IPS-18a (cell line): ENCODE measurements around the gene PACRG.

Experiments used
- H3K27ac ChIP-seq: one replicate; pipeline ENCODE4 v1.5.1; 2013; ENCODE audit warnings: low read length
- H3K27me3 ChIP-seq: one replicate; pipeline ENCODE4 v1.6.1; 2013; ENCODE audit warnings: mild to moderate bottlenecking, low read length; ENCODE audit not compliant: control insufficient read depth, insufficient read depth
- H3K36me3 ChIP-seq: one replicate; pipeline ENCODE4 v1.6.1; 2013; ENCODE audit warnings: low read depth, low read length; ENCODE audit not compliant: control insufficient read depth
- H3K4me1 ChIP-seq: one replicate; pipeline ENCODE4 v1.6.1; 2013; ENCODE audit warnings: low read depth, low read length; ENCODE audit not compliant: control insufficient read depth
- H3K4me3 ChIP-seq: one replicate; pipeline ENCODE4 v1.5.1; 2013; ENCODE audit warnings: low read length
- H3K9ac ChIP-seq: one replicate; pipeline ENCODE4 v1.6.1; 2013; ENCODE audit warnings: mild to moderate bottlenecking, low read length, moderate library complexity
- H3K9me3 ChIP-seq: one replicate; pipeline ENCODE4 v1.6.1; 2013; ENCODE audit warnings: low read depth, low read length; ENCODE audit not compliant: control insufficient read depth

Gene PACRG

DNA sequence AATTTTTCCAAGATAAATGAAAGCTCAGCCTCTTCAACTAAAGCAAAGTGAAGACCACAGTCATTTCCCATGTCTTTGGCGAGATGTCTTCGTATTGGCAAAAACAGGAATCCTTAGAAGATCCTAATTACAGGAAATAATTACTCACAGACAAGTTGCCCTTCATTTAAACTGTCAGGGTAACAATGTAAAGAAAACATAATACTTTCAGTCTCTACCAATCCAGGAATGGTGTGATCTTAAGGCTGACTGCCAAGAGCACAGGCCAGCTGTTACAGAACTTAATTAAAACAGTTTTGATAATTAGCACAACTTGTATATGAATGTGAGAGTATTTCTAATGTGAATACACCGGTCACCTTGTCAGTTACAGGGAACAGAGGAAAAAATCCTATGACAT, 292.2 kb downstream of the PACRG start:
- H3K9ac ChIP-seq, result no peak overlapping the region
- no peaks in the 10 kb centered on the region for H3K36me3 ChIP-seq
- peaks cover 9% of the 10 kb centered on the region for H3K9me3 ChIP-seq
- H3K27ac ChIP-seq, result no peak overlapping the region
- H3K4me1 ChIP-seq, result no peaks in the 10 kb centered on the region
- H3K27me3 ChIP-seq, result no peaks in the 10 kb centered on the region
- no peak overlapping the region for H3K4me3 ChIP-seq

DNA sequence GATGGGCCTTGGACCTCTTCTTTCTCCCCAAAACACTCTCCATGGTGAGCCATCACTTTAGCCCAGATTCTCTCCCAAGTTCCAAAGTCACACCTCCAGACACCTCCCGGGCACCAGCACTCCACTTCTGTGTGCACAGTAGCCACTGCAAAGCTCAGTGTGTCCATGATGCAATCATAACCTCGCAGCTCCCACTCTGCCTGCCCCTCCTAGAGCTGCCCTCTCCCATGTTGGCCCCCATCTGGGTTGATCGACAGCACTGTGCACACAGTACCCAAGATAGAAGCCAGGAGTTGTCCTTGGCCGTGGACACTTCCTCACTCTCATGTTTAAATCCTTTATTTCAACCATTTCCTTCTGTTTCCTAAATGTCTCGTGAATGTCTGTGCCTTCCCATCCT, 293.3 kb downstream of the PACRG start:
- Histone ChIP-seq H3K27me3 (no peaks in the 10 kb centered on the region), H3K36me3 (no peaks in the 10 kb centered on the region), H3K27ac (no peak overlapping the region), H3K9ac (no peak overlapping the region), H3K4me1 (no peaks in the 10 kb centered on the region), H3K9me3 (peaks cover 9% of the 10 kb centered on the region), H3K4me3 (no peak overlapping the region)

DNA sequence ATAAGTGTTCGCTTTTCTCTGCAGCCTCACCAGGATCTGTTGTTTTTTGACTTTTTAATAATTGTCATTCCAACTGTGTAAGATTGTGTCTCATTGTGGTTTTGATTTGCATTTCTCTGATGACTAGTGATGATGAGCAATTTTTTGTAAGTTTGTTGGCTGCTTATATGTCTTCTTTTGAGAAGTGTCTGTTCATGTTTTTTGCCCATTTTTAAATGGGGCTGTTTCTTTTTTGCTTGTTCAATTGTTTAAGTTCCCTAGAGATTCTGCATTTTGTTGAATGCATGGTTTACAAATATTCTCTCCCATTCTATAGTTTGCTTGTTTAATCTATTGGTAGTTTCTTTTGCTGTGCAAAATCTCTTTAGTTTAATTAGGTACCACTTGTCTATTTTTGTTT, 295.9 kb downstream of the PACRG start:
- Histone ChIP-seq H3K9me3 (peaks cover 9% of the 10 kb centered on the region), H3K36me3 (no peaks in the 10 kb centered on the region), H3K4me1 (no peaks in the 10 kb centered on the region), H3K9ac (no peak overlapping the region), H3K27me3 (no peaks in the 10 kb centered on the region), H3K4me3 (no peak overlapping the region), H3K27ac (no peak overlapping the region)

DNA sequence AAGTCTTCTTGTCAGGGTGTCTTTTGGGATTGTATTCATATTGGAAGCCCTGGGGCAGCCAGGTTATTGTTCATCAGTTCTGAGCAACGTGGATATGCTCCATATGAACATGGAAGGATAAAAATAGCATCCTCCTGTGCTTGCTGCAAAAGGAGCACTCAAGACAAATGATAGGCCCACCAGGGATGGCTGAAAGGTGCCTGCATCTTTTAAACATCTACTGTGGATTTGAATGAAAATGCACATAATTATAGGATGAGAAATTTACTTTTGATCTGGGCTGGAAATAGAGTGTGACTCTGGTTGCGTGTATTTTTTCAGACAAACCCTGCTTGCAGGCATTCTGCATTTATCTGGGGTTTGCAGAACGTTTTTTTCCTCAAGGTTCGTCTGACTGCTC, 299.1 kb downstream of the PACRG start:
- no peaks in the 10 kb centered on the region for H3K4me1 ChIP-seq
- peaks cover 14% of the 10 kb centered on the region for H3K9me3 ChIP-seq
- no peaks in the 10 kb centered on the region for H3K27me3 ChIP-seq
- H3K27ac ChIP-seq, result no peak overlapping the region
- no peak overlapping the region for H3K4me3 ChIP-seq
- H3K9ac ChIP-seq, result no peak overlapping the region
- no peaks in the 10 kb centered on the region for H3K36me3 ChIP-seq

DNA sequence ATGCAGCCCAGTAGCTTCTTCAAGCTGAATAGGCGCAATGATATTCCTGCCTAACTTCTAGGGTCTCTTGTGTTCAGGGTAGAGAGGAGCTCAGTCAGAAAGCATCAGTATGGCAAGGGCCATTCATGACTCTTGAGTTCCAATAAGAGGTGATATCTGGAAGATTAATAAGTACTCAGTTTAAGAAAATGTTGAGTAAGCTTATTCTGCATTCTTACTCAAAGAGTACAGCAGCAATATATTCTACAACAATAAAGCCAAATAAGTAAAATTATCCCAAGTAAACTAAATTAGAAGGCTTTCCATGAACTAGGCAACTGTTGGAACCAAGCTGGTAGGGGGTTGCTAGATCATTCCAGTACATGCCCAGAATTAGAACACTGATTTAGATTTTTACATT, 303.2 kb downstream of the PACRG start:
- no peaks in the 10 kb centered on the region for H3K36me3 ChIP-seq
- no peaks in the 10 kb centered on the region for H3K4me1 ChIP-seq
- no peak overlapping the region for H3K9ac ChIP-seq
- no peak overlapping the region for H3K27ac ChIP-seq
- no peak overlapping the region for H3K4me3 ChIP-seq
- H3K9me3 ChIP-seq, result peaks cover 16% of the 10 kb centered on the region
- H3K27me3 ChIP-seq, result no peaks in the 10 kb centered on the region

DNA sequence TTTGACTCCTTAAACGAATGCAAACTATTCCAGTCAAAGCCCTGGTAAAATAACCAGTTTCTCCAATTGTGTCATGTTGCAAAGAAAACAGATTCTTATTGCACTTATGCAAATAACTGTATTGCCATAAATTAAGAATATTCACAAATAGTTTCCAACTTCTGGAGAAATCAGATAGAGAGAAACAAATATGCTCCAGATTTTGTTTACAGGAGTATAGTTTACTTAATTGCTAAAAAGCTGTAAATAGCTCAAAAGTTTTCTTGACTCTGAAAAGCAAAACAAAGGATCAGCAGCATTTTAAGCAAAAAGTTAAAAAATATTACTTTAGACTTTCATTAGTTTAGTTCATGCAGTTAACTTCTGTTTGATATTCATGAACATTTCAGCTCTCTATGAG, 304.2 kb downstream of the PACRG start:
- H3K4me3 ChIP-seq, result no peak overlapping the region
- peaks cover 16% of the 10 kb centered on the region for H3K9me3 ChIP-seq
- no peaks in the 10 kb centered on the region for H3K27me3 ChIP-seq
- no peak overlapping the region for H3K9ac ChIP-seq
- no peaks in the 10 kb centered on the region for H3K4me1 ChIP-seq
- no peak overlapping the region for H3K27ac ChIP-seq
- no peaks in the 10 kb centered on the region for H3K36me3 ChIP-seq

DNA sequence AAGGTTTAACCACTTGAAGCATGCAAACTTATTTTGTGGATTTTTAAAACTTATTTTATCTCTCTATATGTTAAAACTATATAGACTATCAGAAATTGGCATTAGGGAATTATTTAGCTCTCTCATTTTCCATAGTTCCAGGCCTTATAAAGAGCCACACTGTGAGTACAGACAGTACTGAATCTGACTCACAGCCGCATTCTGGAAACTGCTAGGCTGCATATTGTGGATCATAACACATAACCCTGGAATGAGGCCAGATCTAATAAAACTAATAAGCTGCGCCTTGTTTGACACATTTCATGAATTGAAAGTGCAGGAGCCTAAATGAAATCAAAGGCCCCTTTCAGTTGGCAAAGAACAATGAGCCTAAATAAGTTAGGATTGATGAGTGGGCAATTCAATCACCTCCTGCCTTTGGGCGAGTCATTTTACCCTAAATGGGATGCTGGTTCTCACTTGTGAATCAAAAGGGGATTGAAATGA, 308.4 kb downstream of the PACRG start:
- Histone ChIP-seq H3K9me3 (peaks cover 19% of the 10 kb centered on the region), H3K4me1 (no peaks in the 10 kb centered on the region), H3K9ac (no peak overlapping the region), H3K27ac (no peak overlapping the region), H3K27me3 (no peaks in the 10 kb centered on the region), H3K4me3 (no peak overlapping the region), H3K36me3 (no peaks in the 10 kb centered on the region)

DNA sequence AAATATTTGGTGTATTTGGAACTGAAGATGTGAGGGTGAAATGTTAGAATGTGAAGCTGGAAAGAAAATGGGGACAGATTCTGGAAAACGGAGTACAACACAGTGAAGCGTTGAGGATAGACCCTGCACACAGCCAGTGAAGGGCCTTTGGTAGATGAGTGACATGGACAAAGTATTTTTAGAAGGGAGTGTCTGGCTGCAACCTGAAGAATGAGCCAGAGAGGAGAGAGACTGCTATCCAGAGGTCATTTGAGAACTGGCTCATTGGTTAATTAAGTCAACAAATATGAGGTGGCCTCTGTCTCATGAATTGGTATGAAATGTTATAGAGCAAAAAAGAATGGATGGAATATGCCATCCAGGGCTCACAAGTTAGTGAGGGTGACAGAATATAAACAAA, 310.5 kb downstream of the PACRG start:
- Histone ChIP-seq H3K27me3 (no peaks in the 10 kb centered on the region), H3K9ac (no peak overlapping the region), H3K4me3 (no peak overlapping the region), H3K36me3 (no peaks in the 10 kb centered on the region), H3K4me1 (no peaks in the 10 kb centered on the region), H3K9me3 (peaks cover 4% of the 10 kb centered on the region), H3K27ac (no peak overlapping the region)

DNA sequence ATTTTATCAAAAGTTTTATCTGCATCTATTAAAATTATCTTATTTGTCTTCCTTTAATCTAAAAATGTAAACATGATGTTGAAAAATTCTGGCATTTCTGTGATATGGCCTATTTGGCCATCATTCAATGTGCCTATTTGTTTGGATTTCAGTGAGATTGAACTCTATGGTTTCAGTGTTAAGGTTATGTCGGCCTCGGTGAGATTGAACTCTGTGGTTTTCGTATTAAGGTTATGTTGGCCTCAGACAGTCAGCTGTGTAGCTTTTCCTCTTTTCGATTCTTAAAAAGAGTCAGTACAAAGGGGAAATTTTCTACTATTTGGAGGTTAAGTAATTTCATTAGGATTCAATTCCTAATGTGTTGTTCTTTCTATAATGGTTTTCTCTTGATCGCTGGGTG, 320.6 kb downstream of the PACRG start:
- no peaks in the 10 kb centered on the region for H3K36me3 ChIP-seq
- H3K27me3 ChIP-seq, result no peaks in the 10 kb centered on the region
- H3K27ac ChIP-seq, result no peak overlapping the region
- no peak overlapping the region for H3K9ac ChIP-seq
- H3K4me3 ChIP-seq, result no peak overlapping the region
- no peaks in the 10 kb centered on the region for H3K9me3 ChIP-seq
- H3K4me1 ChIP-seq, result no peaks in the 10 kb centered on the region

DNA sequence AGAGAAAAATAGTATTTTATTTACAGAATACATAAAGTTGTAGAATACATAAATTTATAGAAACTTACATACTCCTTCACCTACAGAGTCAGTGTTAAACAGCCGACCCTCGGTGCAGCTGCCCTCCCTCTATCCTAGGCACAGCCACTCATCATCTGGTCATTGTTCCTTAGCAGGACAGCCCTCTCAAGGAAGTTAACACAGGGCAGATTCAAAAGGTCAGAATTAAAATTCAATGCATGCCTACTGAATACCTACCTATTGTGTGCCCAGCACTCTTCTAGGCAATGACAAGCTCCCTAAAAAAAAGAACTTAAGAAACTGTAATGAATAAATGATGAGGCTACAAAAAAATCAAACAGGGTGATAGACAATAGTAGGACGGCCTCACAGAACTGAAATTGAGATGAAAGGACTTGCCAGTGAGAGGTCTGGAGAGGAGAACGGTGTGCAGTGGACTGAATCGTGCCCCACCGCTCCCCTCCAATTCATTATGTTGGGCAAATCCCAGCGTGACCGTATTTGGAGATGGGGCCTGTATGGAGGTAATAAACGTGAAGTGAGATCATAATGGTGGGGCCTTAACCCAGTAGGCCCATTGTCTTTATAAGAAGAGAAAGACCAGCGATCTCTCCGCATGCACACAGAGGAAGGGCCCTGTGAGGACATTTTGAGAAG, 326.0 kb downstream of the PACRG start:
- H3K36me3 ChIP-seq, result no peaks in the 10 kb centered on the region
- H3K4me1 ChIP-seq, result no peaks in the 10 kb centered on the region
- H3K27ac ChIP-seq, result no peak overlapping the region
- H3K9ac ChIP-seq, result no peak overlapping the region
- no peaks in the 10 kb centered on the region for H3K9me3 ChIP-seq
- no peaks in the 10 kb centered on the region for H3K27me3 ChIP-seq
- no peak overlapping the region for H3K4me3 ChIP-seq

DNA sequence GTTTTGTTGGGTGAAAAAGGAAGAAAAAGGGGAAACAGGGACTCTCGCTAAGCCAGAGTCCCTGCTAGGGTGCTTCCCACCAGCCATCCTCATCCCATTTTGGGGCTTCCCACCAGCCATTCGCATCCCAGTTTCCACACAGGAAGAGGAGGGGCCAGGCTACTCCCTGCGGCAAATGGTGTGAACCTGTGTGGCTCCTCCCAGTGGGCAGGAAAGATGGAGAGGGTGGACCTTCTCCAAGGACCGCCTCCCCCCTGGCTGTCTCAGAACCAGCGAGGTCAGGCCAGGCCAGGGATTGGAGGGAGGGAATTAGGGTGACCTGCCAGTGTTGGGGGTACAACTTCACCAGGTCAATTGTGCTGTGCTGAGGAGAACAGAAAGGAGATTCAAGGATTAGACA, 326.9 kb downstream of the PACRG start:
- Histone ChIP-seq H3K4me1 (no peaks in the 10 kb centered on the region), H3K27ac (no peak overlapping the region), H3K27me3 (no peaks in the 10 kb centered on the region), H3K9ac (no peak overlapping the region), H3K9me3 (peaks cover 3% of the 10 kb centered on the region), H3K36me3 (no peaks in the 10 kb centered on the region), H3K4me3 (no peak overlapping the region)

DNA sequence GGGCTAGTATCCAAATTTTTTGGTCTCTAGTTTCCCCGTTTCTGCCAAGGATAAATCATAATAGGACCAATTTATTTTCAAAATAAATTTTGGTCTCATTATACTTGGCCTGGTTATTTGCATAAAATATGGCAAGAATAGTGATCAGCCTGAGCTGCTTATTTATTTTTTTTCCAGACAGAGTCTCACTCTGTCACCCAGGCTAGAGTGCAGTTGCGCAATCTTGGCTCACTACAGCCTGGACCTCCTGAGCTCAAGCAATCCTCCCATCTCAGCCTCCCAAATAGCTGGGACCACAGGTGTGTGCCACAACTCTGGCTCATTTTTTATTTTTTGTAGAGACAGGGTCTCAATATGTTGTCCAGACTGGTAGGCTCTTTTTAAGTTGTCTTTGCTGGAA, 329.5 kb downstream of the PACRG start:
- Histone ChIP-seq H3K9ac (no peak overlapping the region), H3K36me3 (no peaks in the 10 kb centered on the region), H3K4me1 (no peaks in the 10 kb centered on the region), H3K9me3 (peaks cover 3% of the 10 kb centered on the region), H3K4me3 (no peak overlapping the region), H3K27me3 (no peaks in the 10 kb centered on the region), H3K27ac (no peak overlapping the region)
